CD4-positive, alpha-beta T cell treated with Interferon gamma for 1 hour (primary cell): Measurements from ENCODE around the gene RETREG1.
"Not testable (repeated sequence)": the region's sequence is repeated elsewhere in the genome, so short reads cannot be mapped to it uniquely, and the experiment has no call there.

Source experiments
- DNase-seq: peaks from one replicate; pipeline ENCODE4 v3.0.0-alpha.2; 2020

Gene RETREG1

GRCh38 chr5:16436065-16436682, 180.6 kb downstream of the RETREG1 start:
- DNase-seq: not testable (repeated sequence)

- no peak for DNase-seq
Measured at GRCh38 chr5:16431490-16431889, 185.3 kb downstream of the RETREG1 start.

GRCh38 chr5:16430349-16431089, 186.3 kb downstream of the RETREG1 start:
- no peak for DNase-seq

GRCh38 chr5:16428359-16428758, 188.4 kb downstream of the RETREG1 start:
- DNase-seq: no peak

- no peak for DNase-seq
Measured at GRCh38 chr5:16427587-16427986, 189.2 kb downstream of the RETREG1 start.
